Right renal pelvis (tissue), 4 donors: ENCODE data around the gene LPCAT4. TPM values are rescaled to one million over a fixed set of nuclear protein-coding genes. Genes with fewer than 3 reads are reported as not detected.

ENCODE experiments used
- polyA plus RNA-seq, 4 donors: library from polyadenylated mRNA; unstranded; fragments of 120-200 nt; gene quantifications; one replicate each; pipeline ENCODE4 v1.2.1, GENCODE V29; 2013; ENCODE audit not compliant: insufficient read length in 4 of 4

The LPCAT4 gene
- polyA plus RNA-seq, 4 donors: 35.6 to 44.6 (median 40.3) TPM

Other genes with a start within 250 kb of the LPCAT4 start
- gene KATNBL1, start 157.1 kb downstream of the LPCAT4 start, polyA plus RNA-seq: 10 to 100 TPM; 47.4 to 70.3 (median 54.3) TPM
- gene EMC4, start 142.2 kb downstream of the LPCAT4 start, polyA plus RNA-seq: 100 to 1,000 TPM; 125 to 140 (median 134) TPM
- gene SLC12A6, start 29.4 kb downstream of the LPCAT4 start, polyA plus RNA-seq: 10 to 100 TPM; 18.7 to 24.4 (median 21.1) TPM
- gene NOP10, start 24.1 kb downstream of the LPCAT4 start, polyA plus RNA-seq: 100 to 1,000 TPM; 122 to 148 (median 139) TPM
- gene NUTM1, start 23.9 kb downstream of the LPCAT4 start, polyA plus RNA-seq: under 1 TPM in 2 of 4 donors, not detected in 2; 0.04 to 0.06 TPM
- gene GOLGA8A, start 70.6 kb upstream of the LPCAT4 start, polyA plus RNA-seq: 10 to 100 TPM; 59.9 to 92.0 (median 74.8) TPM
- gene GOLGA8B, start 216.5 kb upstream of the LPCAT4 start, polyA plus RNA-seq: 100 to 1,000 TPM in 1 of 4 donors, 10 to 100 TPM in 3; 61.8 to 141 (median 75.8) TPM